Activated naive CD8-positive, alpha-beta T cell treated with anti-CD3 and anti-CD28 coated beads for 36 hours (primary cell): Measurements from ENCODE around the gene SLIT1. TPM values are rescaled to one million over a fixed set of nuclear protein-coding genes. Genes with fewer than 3 reads are reported as not detected.
A peak's percentile ranks its signal among the peaks of the same experiment; 100 is the strongest.

ENCODE experiments used
- DNase-seq: peaks from one replicate; pipeline ENCODE4 v3.0.0; 2021
- H3K27ac Mint-ChIP-seq: one replicate; pipeline ENCODE4 v1.8.0; 2022; ENCODE audit warnings: mild to moderate bottlenecking, moderate library complexity, mixed read lengths
- H3K27me3 Mint-ChIP-seq: one replicate; pipeline ENCODE4 v1.8.0; 2022; ENCODE audit warnings: mild to moderate bottlenecking, mixed read lengths
- H3K36me3 Mint-ChIP-seq: one replicate; pipeline ENCODE4 v1.8.0; 2021; ENCODE audit warnings: mild to moderate bottlenecking, mixed read lengths
- H3K4me1 Mint-ChIP-seq: one replicate; pipeline ENCODE4 v1.8.0; 2021; ENCODE audit warnings: mixed read lengths
- H3K4me3 Mint-ChIP-seq: one replicate; pipeline ENCODE4 v1.8.0; 2022; ENCODE audit warnings: mild to moderate bottlenecking, moderate library complexity, mixed read lengths
- H3K9me3 Mint-ChIP-seq: one replicate; pipeline ENCODE4 v1.8.0; 2022; ENCODE audit warnings: mixed read lengths
- total RNA-seq, 2 experiments: library from RNA; stranded (reverse); gene quantifications; one replicate each; pipeline ENCODE4 v1.2.3, GENCODE V29; 2021

SLIT1 gene
- total RNA-seq, 2 experiments from 2014 or later, result 0.08 to 0.27 TPM

GRCh38 chr10:97069576-97070362 is 116.0 kb downstream of the SLIT1 start:
- no peak overlapping the region for H3K4me3 Mint-ChIP-seq
- peaks cover 42% of the 10 kb centered on the region for H3K27me3 Mint-ChIP-seq
- peaks cover 8% of the 10 kb centered on the region for H3K4me1 Mint-ChIP-seq
- H3K36me3 Mint-ChIP-seq, result peaks cover 3% of the 10 kb centered on the region
- peak; percentile 28 for DNase-seq
- H3K27ac Mint-ChIP-seq, result no peak overlapping the region
- H3K9me3 Mint-ChIP-seq, result peaks cover 8% of the 10 kb centered on the region

GRCh38 chr10:97069026-97069425 is 116.7 kb downstream of the SLIT1 start:
- Mint-ChIP-seq H3K9me3 (peaks cover 8% of the 10 kb centered on the region), H3K27ac (no peak overlapping the region), H3K36me3 (peaks cover 3% of the 10 kb centered on the region), H3K4me1 (peaks cover 8% of the 10 kb centered on the region), H3K4me3 (no peak overlapping the region), H3K27me3 (peaks cover 42% of the 10 kb centered on the region)
- no peak for DNase-seq

GRCh38 chr10:97067716-97068391 is 117.9 kb downstream of the SLIT1 start:
- Mint-ChIP-seq H3K9me3 (peaks cover 8% of the 10 kb centered on the region), H3K36me3 (peaks cover 3% of the 10 kb centered on the region)

GRCh38 chr10:97066877-97067555 is 118.7 kb downstream of the SLIT1 start:
- no peak overlapping the region for H3K27ac Mint-ChIP-seq
- peaks cover 26% of the 10 kb centered on the region for H3K27me3 Mint-ChIP-seq
- peaks cover 8% of the 10 kb centered on the region for H3K4me1 Mint-ChIP-seq
- H3K4me3 Mint-ChIP-seq, result no peak overlapping the region
- H3K36me3 Mint-ChIP-seq, result peaks cover 3% of the 10 kb centered on the region
- DNase-seq, result no peak
- peaks cover 8% of the 10 kb centered on the region for H3K9me3 Mint-ChIP-seq

More at GRCh38 chr10:97067716-97068391, 117.9 kb downstream of the SLIT1 start:
- DNase-seq, result no peak
- Mint-ChIP-seq H3K27ac (no peak overlapping the region), H3K27me3 (peaks cover 33% of the 10 kb centered on the region), H3K4me1 (peaks cover 8% of the 10 kb centered on the region), H3K4me3 (no peak overlapping the region)

GRCh38 chr10:97065686-97066660 is 119.8 kb downstream of the SLIT1 start:
- H3K4me1 Mint-ChIP-seq, result peaks cover 8% of the 10 kb centered on the region
- H3K9me3 Mint-ChIP-seq, result peaks cover 8% of the 10 kb centered on the region
- H3K4me3 Mint-ChIP-seq, result no peak overlapping the region
- H3K36me3 Mint-ChIP-seq, result peaks cover 3% of the 10 kb centered on the region
- H3K27me3 Mint-ChIP-seq, result peaks cover 20% of the 10 kb centered on the region
- no peak for DNase-seq
- no peak overlapping the region for H3K27ac Mint-ChIP-seq

GRCh38 chr10:97065128-97065527 is 120.6 kb downstream of the SLIT1 start:
- Mint-ChIP-seq H3K9me3 (peaks cover 8% of the 10 kb centered on the region), H3K4me3 (no peak overlapping the region), H3K27ac (no peak overlapping the region), H3K4me1 (peaks cover 8% of the 10 kb centered on the region), H3K36me3 (peaks cover 3% of the 10 kb centered on the region), H3K27me3 (peaks cover 20% of the 10 kb centered on the region)
- DNase-seq, result no peak

- Mint-ChIP-seq H3K4me1 (no peaks in the 10 kb centered on the region), H3K27ac (no peak overlapping the region), H3K27me3 (peaks cover 12% of the 10 kb centered on the region), H3K9me3 (no peaks in the 10 kb centered on the region), H3K36me3 (peaks cover 1% of the 10 kb centered on the region), H3K4me3 (no peak overlapping the region)
- no peak for DNase-seq
Observed at GRCh38 chr10:97063983-97064837, 121.5 kb downstream of the SLIT1 start.

- no peaks in the 10 kb centered on the region for H3K9me3 Mint-ChIP-seq
- peaks cover 5% of the 10 kb centered on the region for H3K27me3 Mint-ChIP-seq
- H3K36me3 Mint-ChIP-seq, result peaks cover 1% of the 10 kb centered on the region
- no peak overlapping the region for H3K27ac Mint-ChIP-seq
- no peak for DNase-seq
- H3K4me1 Mint-ChIP-seq, result no peaks in the 10 kb centered on the region
- H3K4me3 Mint-ChIP-seq, result no peak overlapping the region
Observed at GRCh38 chr10:97063271-97063982, 122.3 kb downstream of the SLIT1 start.

GRCh38 chr10:97062456-97062855 is 123.3 kb downstream of the SLIT1 start:
- H3K9me3 Mint-ChIP-seq, result no peaks in the 10 kb centered on the region
- no peaks in the 10 kb centered on the region for H3K36me3 Mint-ChIP-seq
- DNase-seq, result no peak
- H3K4me1 Mint-ChIP-seq, result no peaks in the 10 kb centered on the region
- no peak overlapping the region for H3K27ac Mint-ChIP-seq
- no peak overlapping the region for H3K4me3 Mint-ChIP-seq
- no peaks in the 10 kb centered on the region for H3K27me3 Mint-ChIP-seq

- Mint-ChIP-seq H3K4me3 (no peak overlapping the region), H3K27ac (no peak overlapping the region), H3K36me3 (no peaks in the 10 kb centered on the region), H3K27me3 (no peaks in the 10 kb centered on the region), H3K9me3 (no peaks in the 10 kb centered on the region), H3K4me1 (no peaks in the 10 kb centered on the region)
- no peak for DNase-seq
Observed at GRCh38 chr10:97062046-97062445, 123.7 kb downstream of the SLIT1 start.

GRCh38 chr10:97061423-97061822 is 124.3 kb downstream of the SLIT1 start:
- Mint-ChIP-seq H3K27ac (no peak overlapping the region), H3K4me3 (no peak overlapping the region), H3K9me3 (no peaks in the 10 kb centered on the region), H3K27me3 (no peaks in the 10 kb centered on the region), H3K36me3 (no peaks in the 10 kb centered on the region), H3K4me1 (no peaks in the 10 kb centered on the region)
- no peak for DNase-seq

GRCh38 chr10:97060441-97061084 is 125.2 kb downstream of the SLIT1 start:
- Mint-ChIP-seq H3K36me3 (no peaks in the 10 kb centered on the region), H3K27me3 (no peaks in the 10 kb centered on the region), H3K9me3 (no peaks in the 10 kb centered on the region), H3K27ac (no peak overlapping the region), H3K4me3 (no peak overlapping the region), H3K4me1 (no peaks in the 10 kb centered on the region)
- no peak for DNase-seq

GRCh38 chr10:97059872-97060205 is 125.9 kb downstream of the SLIT1 start:
- no peaks in the 10 kb centered on the region for H3K36me3 Mint-ChIP-seq
- no peaks in the 10 kb centered on the region for H3K4me1 Mint-ChIP-seq
- H3K27me3 Mint-ChIP-seq, result no peaks in the 10 kb centered on the region
- no peaks in the 10 kb centered on the region for H3K9me3 Mint-ChIP-seq
- no peak overlapping the region for H3K27ac Mint-ChIP-seq
- H3K4me3 Mint-ChIP-seq, result no peak overlapping the region
- DNase-seq, result no peak
